K562 (cell line): ENCODE results near the gene ABHD1. TPM values are rescaled to one million over a fixed set of nuclear protein-coding genes. Genes with fewer than 3 reads are reported as not detected.
A peak's percentile ranks its signal among the peaks of the same experiment; 100 is the strongest.

ENCODE experiments used
- ATAC-seq: fragments of 200-7000 bp; cut with Tn5 transposase; 3 replicates; pipeline ENCODE4 v1.9.1; 2020; ENCODE audit warnings: moderate library complexity
- BruUV-seq: library from RNA; stranded (reverse); fragments of 400-500 nt; replicated peaks from 2 replicates; lab custom pipeline; 2021; lab: Mats Ljungman, UMichigan
- CTCF ChIA-PET: fragments of 300-600 bp; formaldehyde crosslinking; extraction: SDS; loops from one replicate; lab custom pipeline; 2021; ENCODE audit warnings: low intra/inter-chr PET ratio; lab: Yijun Ruan, JAX
- POLR2A ChIA-PET: fragments of 300-600, 350-650 bp; sonication (Branson Sonifier 250); formaldehyde crosslinking; extraction: SDS; loops from one replicate; lab custom pipeline; 2021; ENCODE audit warnings: antibody characterized with exemption, inconsistent platforms; lab: Yijun Ruan, JAX
- DNase-seq, 4 experiments: peaks; one replicate each; pipeline versions ENCODE4 v3.0.0 to v3.0.0-alpha.2; 2011 to 2018; ENCODE audit warnings: low spot score in 3 of 4, mixed read lengths in 3 of 4; ENCODE audit errors: extremely low read depth in 1 of 4
- FAIRE-seq: peaks from 2 replicates; lab custom pipeline; 2011; peaks lifted over from hg19 to GRCh38; lab: Jason Lieb, UNC
- H2AFZ ChIP-seq: 2 replicates; pipeline ENCODE4 v1.6.0; 2011; ENCODE audit warnings: low read depth, low read length, control low read depth, inconsistent platforms
- H3K27ac ChIP-seq: fragments of 200-600 bp; 3 replicates; pipeline ENCODE4 v1.8.0; 2011; ENCODE audit warnings: low read depth, mild to moderate bottlenecking, control low read depth, inconsistent platforms, low read length, moderate library complexity, mixed read lengths; ENCODE audit errors: extremely low read depth
- H3K27me3 ChIP-seq, 2 experiments: fragments of 300-600 bp in 1 of 2; 2 replicates in 1 of 2; 3 replicates in 1 of 2; pipeline versions ENCODE4 v1.6.0 to v1.8.0; 2011; ENCODE audit warnings: inconsistent platforms in 2 of 2, low read length in 2 of 2, mild to moderate bottlenecking in 1 of 2, mixed read lengths in 1 of 2, moderate library complexity in 1 of 2; ENCODE audit not compliant: control insufficient read depth in 2 of 2, insufficient read depth in 2 of 2
- H3K36me3 ChIP-seq: fragments of 300-600 bp; 3 replicates; pipeline ENCODE4 v1.8.0; 2011; ENCODE audit warnings: mild to moderate bottlenecking, low read length, inconsistent platforms; ENCODE audit not compliant: control insufficient read depth, insufficient read depth
- H3K4me1 ChIP-seq, 2 experiments: fragments of 200-600 bp in 1 of 2; replicated peaks in 1 of 2; 2 replicates in 1 of 2; 3 replicates in 1 of 2; pipeline versions ENCODE4 v1.5.1 to v1.8.0; 2011; ENCODE audit warnings: inconsistent platforms in 2 of 2, low read length in 2 of 2, mild to moderate bottlenecking in 1 of 2, mixed read lengths in 1 of 2, moderate library complexity in 1 of 2; ENCODE audit not compliant: control insufficient read depth in 2 of 2, insufficient read depth in 2 of 2
- H3K4me2 ChIP-seq: 2 replicates; pipeline ENCODE4 v1.6.1; 2011; ENCODE audit warnings: low read length, control low read depth, inconsistent platforms, mixed read lengths; ENCODE audit not compliant: insufficient read depth
- H3K4me3 ChIP-seq: fragments of 200-600 bp; sonication (generic), shearing (Covaris generic); 2 replicates; pipeline ENCODE4 v1.5.1; 2016; ENCODE audit warnings: control low read depth, inconsistent platforms
- H3K79me2 ChIP-seq: fragments of 200-600 bp; 3 replicates; pipeline ENCODE4 v1.8.0; 2011; ENCODE audit warnings: low read length, inconsistent platforms; ENCODE audit not compliant: control insufficient read depth, insufficient read depth
- H3K9ac ChIP-seq, 2 experiments: 2 replicates each; pipeline versions ENCODE4 v1.6.0 to v1.6.1; 2011; ENCODE audit warnings: low read depth in 2 of 2, low read length in 2 of 2, control low read depth in 1 of 2, inconsistent platforms in 1 of 2, mild to moderate bottlenecking in 1 of 2, mixed read lengths in 1 of 2; ENCODE audit not compliant: insufficient read depth in 1 of 2
- H3K9me1 ChIP-seq: one replicate; pipeline ENCODE4 v1.6.0; 2011; ENCODE audit warnings: inconsistent platforms, mild to moderate bottlenecking, low read length, moderate library complexity; ENCODE audit not compliant: control insufficient read depth, insufficient read depth
- H3K9me3 ChIP-seq: replicated peaks from 2 replicates; pipeline ENCODE4 v1.5.1; 2011; ENCODE audit warnings: low read depth, low read length, inconsistent platforms; ENCODE audit not compliant: control insufficient read depth, insufficient read depth
- H4K20me1 ChIP-seq: replicated peaks from 2 replicates; pipeline ENCODE4 v1.6.1; 2011; ENCODE audit warnings: low read length, inconsistent platforms, mixed read lengths; ENCODE audit not compliant: control insufficient read depth, insufficient read depth
- FOXA1 ChIP-seq: fragments of 450-650 bp; IDR thresholded peaks from 2 replicates; pipeline ENCODE4 v1.6.1; 2016; ENCODE audit warnings: mild to moderate bottlenecking, borderline replicate concordance
- ZNF431 ChIP-seq: sonication (generic); formaldehyde crosslinking; IDR thresholded peaks from 2 replicates; pipeline ENCODE4 v1.8.0; 2022; ENCODE audit warnings: mild to moderate bottlenecking, missing genetic modification reagents
- WGBS: fragments of 100-300 bp; shearing (Covaris generic); methylation state at CpG from one replicate; pipeline ENCODE4 v1.1.6; 2016; ENCODE audit warnings: low coverage, mixed read lengths; ENCODE audit not compliant: insufficient coverage; ENCODE audit errors: missing lambda C conversion rate; 5-methylcytosine and 5-hydroxymethylcytosine counted together
- in situ Hi-C: fragments of 300-500 bp; cut with MboI; formaldehyde crosslinking; loops from 4 replicates; pipeline ENCODE4 v1.15.0; 2018; ENCODE audit warnings: inconsistent platforms, mixed read lengths
- intact Hi-C: fragments of 100-400 bp; cut with micrococcal nuclease; formaldehyde crosslinking; loops from 2 replicates; pipeline ENCODE4 v1.14.2; 2022
- polyA plus RNA-seq, 8 experiments: library from polyadenylated mRNA; depleted of rRNA in 4 of 8; stranded (reverse) in 5 of 8; unstranded in 3 of 8; fragments of >200 nt; fragmentation: Nextera tagmentation in 2 of 8; fragmentation: Illumina TruSeq in 1 of 8; extraction: Ambion mirVana in 2 of 8; extraction: Trizol in 1 of 8; gene quantifications; 2 replicates each; pipeline versions ENCODE4 v1.2.1 to v1.2.3, GENCODE V29; 2011 to 2014; ENCODE audit warnings: inconsistent platforms in 1 of 8, missing spikeins in 1 of 8
- total RNA-seq, 7 experiments: library from RNA; depleted of rRNA in 6 of 7; stranded (reverse); fragments of >200 nt in 6 of 7; fragmentation: Illumina TruSeq in 2 of 7; extraction: Trizol in 2 of 7; gene quantifications; 2 replicates each; pipeline versions ENCODE4 v1.2.1 to v1.2.3, GENCODE V29; 2011 to 2021; ENCODE audit warnings: low replicate concordance in 1 of 7
- TF ChIP-seq, protein P1 (sequence below), 2 experiments: fragments of 450-650 bp in 1 of 2; sonication (generic) in 1 of 2; formaldehyde crosslinking in 1 of 2; IDR thresholded peaks in 1 of 2; conservative IDR thresholded peaks in 1 of 2; 2 replicates each; pipeline versions ENCODE4 v1.6.1 to v1.8.1; 2016 to 2023; ENCODE audit warnings: mild to moderate bottlenecking in 2 of 2, moderate library complexity in 2 of 2, inconsistent platforms in 1 of 2, missing genetic modification reagents in 1 of 2

Gene ABHD1
- total and polyA plus RNA-seq, 9 of the 15 experiments (the other 6 are each of a cell fraction or from before 2014, with no cell fraction given): 0.10 to 0.16 (median 0.11) TPM; not detected in 5

DNA sequence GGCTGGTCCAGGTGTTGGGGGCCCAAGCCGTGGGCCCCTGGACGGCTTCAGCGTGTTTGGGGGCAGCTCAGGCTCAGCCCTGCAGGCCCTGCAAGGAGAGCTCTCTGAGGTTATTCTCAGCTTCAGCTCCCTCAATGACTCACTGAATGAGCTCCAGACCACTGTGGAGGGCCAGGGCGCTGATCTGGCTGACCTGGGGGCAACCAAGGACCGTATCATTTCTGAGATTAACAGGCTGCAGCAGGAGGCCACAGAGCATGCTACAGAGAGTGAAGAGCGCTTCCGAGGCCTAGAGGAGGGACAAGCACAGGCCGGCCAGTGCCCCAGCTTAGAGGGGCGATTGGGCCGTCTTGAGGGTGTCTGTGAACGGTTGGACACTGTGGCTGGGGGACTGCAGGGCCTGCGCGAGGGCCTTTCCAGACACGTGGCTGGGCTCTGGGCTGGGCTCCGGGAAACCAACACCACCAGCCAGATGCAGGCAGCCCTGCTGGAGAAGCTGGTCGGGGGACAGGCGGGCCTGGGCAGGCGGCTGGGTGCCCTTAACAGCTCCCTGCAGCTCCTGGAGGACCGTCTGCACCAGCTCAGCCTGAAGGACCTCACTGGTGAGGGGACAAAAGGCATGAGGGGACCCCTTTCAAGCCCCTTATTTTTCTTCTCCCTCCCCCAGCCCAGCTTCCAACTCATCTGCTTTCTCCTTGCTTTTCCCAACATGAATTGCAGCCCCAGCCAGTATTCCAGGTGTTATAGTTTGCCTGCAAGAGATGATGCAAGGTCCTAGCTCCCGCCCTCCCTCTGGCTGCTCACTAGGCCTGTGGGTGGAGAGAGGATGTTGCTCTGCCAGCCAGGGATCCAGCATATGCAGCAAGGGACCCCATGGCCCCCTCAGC, 40.0 kb upstream of the ABHD1 start:
- intact Hi-C loops: loop anchor here (2.0 kb wide), 1 partner anchor 123 kb away; no protein-coding TSS in a partner anchor
- DNase-seq: no peak
- Histone ChIP-seq H3K27ac (no peak overlapping the region; the same call in 2 of the 3 replicates), H3K9me3 (no peaks in the 10 kb centered on the region), H3K27me3 (no peaks in the 10 kb centered on the region), H2AFZ (no peak overlapping the region), H3K9me1 (peaks cover 4% of the 10 kb centered on the region), H3K79me2 (peaks cover 8% of the 10 kb centered on the region; the same call in 1 of the 3 replicates), H4K20me1 (no peaks in the 10 kb centered on the region), H3K4me1 (peaks cover 55 to 75% of the 10 kb centered on the region in 2 experiments), H3K36me3 (no peaks in the 10 kb centered on the region), H3K9ac (peak overlapping the region in 1 of 2 experiments; percentile 84; a peak in 2 of 4 replicates), H3K4me2 (no peak overlapping the region), H3K4me3 (no peak overlapping the region)
- FAIRE-seq: no peak
- no TSS peak for BruUV-seq
- 74% methylated on average over 20 of the region's 20 CpGs for WGBS
- in situ Hi-C loops: no loop called here
- no peak for ATAC-seq
- CTCF ChIA-PET: no interaction called here
- TF ChIP-seq FOXA1 (no peak), ZNF431 (peak; percentile 73)
- TF ChIP-seq, protein P1, sequence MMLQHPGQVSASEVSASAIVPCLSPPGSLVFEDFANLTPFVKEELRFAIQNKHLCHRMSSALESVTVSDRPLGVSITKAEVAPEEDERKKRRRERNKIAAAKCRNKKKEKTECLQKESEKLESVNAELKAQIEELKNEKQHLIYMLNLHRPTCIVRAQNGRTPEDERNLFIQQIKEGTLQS (IDR thresholded peaks at IDR 0.05): peak; percentile 47; the same call in 1 of the 2 replicates
- TF ChIP-seq, protein P1 (CRISPR knock-in tag; conservative IDR thresholded peaks at IDR 0.05): no peak
- POLR2A ChIA-PET: interaction anchor here (0.6 to 2.2 kb wide), 10 partner anchors 12 to 294 kb away, joined by 3 to 6 read pairs (median 3); partner anchors contain the start of gene OST4
